ENCODE measurements around the gene GALNT7.

The GALNT7 gene

GRCh38 chr4:173237152-173237551 lies 68.5 kb downstream of the GALNT7 start:
- Histone ChIP-seq H3K14ac (ENCODE audit: low read length) (no peak overlapping the region), H2BK12ac (ENCODE audit: low read length) (no peak overlapping the region), H3K18ac (ENCODE audit: low read length) (no peak overlapping the region), H2AFZ (ENCODE audit: low read length) (no peak overlapping the region), H3K27ac (replicated peaks; ENCODE audit: low read length) (no peak overlapping the region), H3K4me2 (ENCODE audit: insufficient read depth, low read length, poor library complexity, severe bottlenecking) (no peak overlapping the region), H4K8ac (ENCODE audit: low read depth, low read length) (no peak overlapping the region), H3K9ac (ENCODE audit: low read depth, low read length, poor library complexity) (no peak overlapping the region), H3K4me3 (ENCODE audit: low read length in 2 of 2) (no peak overlapping the region), H2BK5ac (ENCODE audit: low read length) (no peak overlapping the region), H3K9me3 (replicated peaks in 1 of 2; ENCODE audit: control insufficient read depth in 2 of 2, insufficient read depth in 1 of 2, low read depth in 1 of 2, low read length in 2 of 2) (peaks cover 2 to 6% of the 10 kb centered on the region in 2 donors), H3K79me1 (ENCODE audit: low read depth, low read length) (peaks cover 3% of the 10 kb centered on the region), H2BK120ac (ENCODE audit: low read depth, low read length) (no peak overlapping the region), H3K27me3 (ENCODE audit: control insufficient read depth in 3 of 3, insufficient read depth in 3 of 3, low read depth in 1 of 3, low read length in 3 of 3) (no peaks in the 10 kb centered on the region), H3K4me1 (ENCODE audit: control insufficient read depth in 2 of 2, insufficient read depth in 1 of 2, low read depth in 1 of 2, low read length in 2 of 2) (peaks cover 0 to 11% of the 10 kb centered on the region in 2 donors), H3K4ac (ENCODE audit: low read length) (no peak overlapping the region), H2AK5ac (ENCODE audit: low read depth, low read length) (no peak overlapping the region), H4K91ac (ENCODE audit: low read depth, low read length, poor library complexity) (no peak overlapping the region), H3K36me3 (replicated peaks in 1 of 2; ENCODE audit: control insufficient read depth in 2 of 2, insufficient read depth in 2 of 2, low read length in 2 of 2) (peaks cover 4 to 12% of the 10 kb centered on the region in 2 donors), H3K23ac (ENCODE audit: low read depth, low read length, poor library complexity) (no peak overlapping the region), H2BK15ac (ENCODE audit: low read length) (no peak overlapping the region)
- no CpG with 5 or more reads among the region's 2 CpGs for WGBS, 2 donors (ENCODE audit: extremely low coverage in 2 of 2, insufficient read length in 2 of 2, insufficient replicate concordance in 1 of 2)
- no peak for DNase-seq (ENCODE audit: low spot score)

GRCh38 chr4:173237762-173238161 lies 69.2 kb downstream of the GALNT7 start:
- H3K27ac ChIP-seq (replicated peaks; ENCODE audit: low read length) = no peak overlapping the region
- no peak overlapping the region for H2AFZ ChIP-seq (ENCODE audit: low read length)
- H2BK15ac ChIP-seq (ENCODE audit: low read length) = no peak overlapping the region
- no peak overlapping the region for H2BK120ac ChIP-seq (ENCODE audit: low read depth, low read length)
- no peak overlapping the region for H3K9ac ChIP-seq (ENCODE audit: low read depth, low read length, poor library complexity)
- H3K27me3 ChIP-seq (ENCODE audit: control insufficient read depth in 3 of 3, insufficient read depth in 3 of 3, low read depth in 1 of 3, low read length in 3 of 3) = no peaks in the 10 kb centered on the region
- H3K4me3 ChIP-seq (ENCODE audit: low read length in 2 of 2) = no peak overlapping the region
- no CpG with 5 or more reads among the region's 2 CpGs for WGBS, 2 donors (ENCODE audit: extremely low coverage in 2 of 2, insufficient read length in 2 of 2, insufficient replicate concordance in 1 of 2)
- H2AK5ac ChIP-seq (ENCODE audit: low read depth, low read length) = no peak overlapping the region
- H3K4me2 ChIP-seq (ENCODE audit: insufficient read depth, low read length, poor library complexity, severe bottlenecking) = no peak overlapping the region
- no peak overlapping the region for H2BK12ac ChIP-seq (ENCODE audit: low read length)
- no peak for DNase-seq (ENCODE audit: low spot score)
- no peak overlapping the region for H3K14ac ChIP-seq (ENCODE audit: low read length)
- H3K36me3 ChIP-seq (replicated peaks in 1 of 2; ENCODE audit: control insufficient read depth in 2 of 2, insufficient read depth in 2 of 2, low read length in 2 of 2) = peaks cover 4 to 10% of the 10 kb centered on the region in 2 donors
- H3K23ac ChIP-seq (ENCODE audit: low read depth, low read length, poor library complexity) = no peak overlapping the region
- no peak overlapping the region for H3K4ac ChIP-seq (ENCODE audit: low read length)
- H2BK5ac ChIP-seq (ENCODE audit: low read length) = no peak overlapping the region
- H3K9me3 ChIP-seq (replicated peaks in 1 of 2; ENCODE audit: control insufficient read depth in 2 of 2, insufficient read depth in 1 of 2, low read depth in 1 of 2, low read length in 2 of 2) = peaks cover 2 to 4% of the 10 kb centered on the region in 2 donors
- H3K4me1 ChIP-seq (ENCODE audit: control insufficient read depth in 2 of 2, insufficient read depth in 1 of 2, low read depth in 1 of 2, low read length in 2 of 2) = peaks cover 2 to 11% of the 10 kb centered on the region in 2 donors
- H4K91ac ChIP-seq (ENCODE audit: low read depth, low read length, poor library complexity) = no peak overlapping the region
- peaks cover 3% of the 10 kb centered on the region for H3K79me1 ChIP-seq (ENCODE audit: low read depth, low read length)
- H4K8ac ChIP-seq (ENCODE audit: low read depth, low read length) = no peak overlapping the region
- no peak overlapping the region for H3K18ac ChIP-seq (ENCODE audit: low read length)

DNA sequence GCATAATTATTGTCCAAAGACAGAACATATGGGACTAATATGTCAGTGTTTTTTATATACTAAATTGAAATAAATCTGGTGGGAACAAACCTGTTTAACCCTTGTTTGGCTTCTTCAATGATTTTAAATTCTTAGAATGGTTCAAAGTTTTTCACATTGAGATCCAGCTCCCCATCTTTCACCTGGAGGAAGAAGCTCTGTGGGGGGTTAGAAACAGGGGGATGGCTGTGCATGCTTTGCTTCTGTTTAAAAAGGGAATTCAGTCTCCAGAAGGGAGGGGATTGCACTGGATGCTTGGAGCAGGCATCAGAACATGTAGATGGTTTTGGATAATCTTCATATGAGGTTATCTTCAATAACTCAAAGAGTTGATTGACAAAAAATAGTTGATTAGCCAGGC lies 72.1 kb downstream of the GALNT7 start:
- no peak overlapping the region for H4K91ac ChIP-seq (ENCODE audit: low read depth, low read length, poor library complexity)
- H3K9ac ChIP-seq (ENCODE audit: low read depth, low read length, poor library complexity) = no peak overlapping the region
- no peak overlapping the region for H3K27ac ChIP-seq (replicated peaks; ENCODE audit: low read length)
- H3K18ac ChIP-seq (ENCODE audit: low read length) = no peak overlapping the region
- no peak overlapping the region for H3K23ac ChIP-seq (ENCODE audit: low read depth, low read length, poor library complexity)
- no peaks in the 10 kb centered on the region for H3K79me1 ChIP-seq (ENCODE audit: low read depth, low read length)
- H2AK5ac ChIP-seq (ENCODE audit: low read depth, low read length) = no peak overlapping the region
- no peak overlapping the region for H3K4ac ChIP-seq (ENCODE audit: low read length)
- no peak overlapping the region for H2BK12ac ChIP-seq (ENCODE audit: low read length)
- H2BK15ac ChIP-seq (ENCODE audit: low read length) = no peak overlapping the region
- peaks cover 2 to 11% of the 10 kb centered on the region in 2 donors for H3K4me1 ChIP-seq (ENCODE audit: control insufficient read depth in 2 of 2, insufficient read depth in 1 of 2, low read depth in 1 of 2, low read length in 2 of 2)
- no peak overlapping the region for H3K4me3 ChIP-seq (ENCODE audit: low read length in 2 of 2)
- no peak overlapping the region for H2BK120ac ChIP-seq (ENCODE audit: low read depth, low read length)
- no peak overlapping the region for H2BK5ac ChIP-seq (ENCODE audit: low read length)
- H3K27me3 ChIP-seq (ENCODE audit: control insufficient read depth in 3 of 3, insufficient read depth in 3 of 3, low read depth in 1 of 3, low read length in 3 of 3) = no peaks in the 10 kb centered on the region
- no peak overlapping the region for H3K14ac ChIP-seq (ENCODE audit: low read length)
- no peak overlapping the region for H2AFZ ChIP-seq (ENCODE audit: low read length)
- DNase-seq (ENCODE audit: low spot score) = no peak
- no peak overlapping the region for H4K8ac ChIP-seq (ENCODE audit: low read depth, low read length)
- no peaks in the 10 kb centered on the region for H3K36me3 ChIP-seq (replicated peaks in 1 of 2; ENCODE audit: control insufficient read depth in 2 of 2, insufficient read depth in 2 of 2, low read length in 2 of 2)
- no peak overlapping the region for H3K4me2 ChIP-seq (ENCODE audit: insufficient read depth, low read length, poor library complexity, severe bottlenecking)
- no peaks in the 10 kb centered on the region for H3K9me3 ChIP-seq (replicated peaks in 1 of 2; ENCODE audit: control insufficient read depth in 2 of 2, insufficient read depth in 1 of 2, low read depth in 1 of 2, low read length in 2 of 2)

DNA sequence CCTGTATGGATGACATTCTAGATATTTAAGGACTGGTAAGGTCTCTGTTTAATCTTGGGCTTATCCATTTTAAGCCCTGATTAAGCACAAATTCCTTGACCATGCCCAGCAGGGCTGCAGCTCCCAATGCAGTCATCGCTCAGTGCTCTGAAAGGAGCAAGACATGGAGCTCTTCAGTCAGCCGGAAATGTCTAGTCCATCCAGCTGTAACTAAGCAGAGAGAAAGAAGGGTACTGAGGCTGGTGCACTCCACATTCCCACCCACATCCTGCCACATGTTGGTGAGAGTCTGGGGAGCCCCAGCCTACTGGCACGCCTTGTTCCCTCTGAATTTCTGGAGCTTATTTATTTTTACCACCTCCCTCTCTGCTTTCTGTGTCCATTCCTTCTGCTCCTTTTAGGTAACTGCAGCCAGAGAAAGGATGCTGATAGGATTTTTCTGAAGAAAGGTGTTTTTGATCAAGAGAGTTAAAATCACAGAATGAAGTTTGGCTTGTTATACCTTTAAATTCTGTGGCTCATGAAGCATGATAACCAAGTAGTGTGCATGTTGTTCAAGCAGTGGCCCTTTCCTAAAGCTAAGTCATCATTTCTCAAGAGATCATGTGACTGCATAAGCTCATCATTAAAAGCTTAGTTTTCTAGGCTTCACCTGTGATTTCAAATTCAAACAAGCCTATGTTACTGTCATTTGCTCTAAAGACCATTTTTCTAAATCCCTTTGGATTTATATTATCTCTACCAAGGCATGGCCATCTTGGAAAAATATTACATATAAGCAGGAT lies 74.0 kb downstream of the GALNT7 start:
- Histone ChIP-seq H2AFZ (ENCODE audit: low read length) (no peak overlapping the region), H3K4me2 (ENCODE audit: insufficient read depth, low read length, poor library complexity, severe bottlenecking) (no peak overlapping the region), H2BK5ac (ENCODE audit: low read length) (no peak overlapping the region), H2BK120ac (ENCODE audit: low read depth, low read length) (no peak overlapping the region), H4K8ac (ENCODE audit: low read depth, low read length) (no peak overlapping the region), H2BK12ac (ENCODE audit: low read length) (no peak overlapping the region), H3K27ac (replicated peaks; ENCODE audit: low read length) (no peak overlapping the region), H2AK5ac (ENCODE audit: low read depth, low read length) (no peak overlapping the region), H3K27me3 (ENCODE audit: control insufficient read depth in 3 of 3, insufficient read depth in 3 of 3, low read depth in 1 of 3, low read length in 3 of 3) (no peaks in the 10 kb centered on the region), H4K91ac (ENCODE audit: low read depth, low read length, poor library complexity) (no peak overlapping the region), H3K9ac (ENCODE audit: low read depth, low read length, poor library complexity) (no peak overlapping the region), H3K36me3 (replicated peaks in 1 of 2; ENCODE audit: control insufficient read depth in 2 of 2, insufficient read depth in 2 of 2, low read length in 2 of 2) (no peaks in the 10 kb centered on the region), H3K9me3 (replicated peaks in 1 of 2; ENCODE audit: control insufficient read depth in 2 of 2, insufficient read depth in 1 of 2, low read depth in 1 of 2, low read length in 2 of 2) (no peaks in the 10 kb centered on the region), H3K23ac (ENCODE audit: low read depth, low read length, poor library complexity) (no peak overlapping the region), H3K14ac (ENCODE audit: low read length) (no peak overlapping the region), H3K79me1 (ENCODE audit: low read depth, low read length) (no peaks in the 10 kb centered on the region), H3K4ac (ENCODE audit: low read length) (no peak overlapping the region), H3K4me3 (ENCODE audit: low read length in 2 of 2) (no peak overlapping the region), H3K18ac (ENCODE audit: low read length) (no peak overlapping the region), H2BK15ac (ENCODE audit: low read length) (no peak overlapping the region), H3K4me1 (ENCODE audit: control insufficient read depth in 2 of 2, insufficient read depth in 1 of 2, low read depth in 1 of 2, low read length in 2 of 2) (peaks cover 4 to 5% of the 10 kb centered on the region in 2 donors)
- no peak for DNase-seq (ENCODE audit: low spot score)
- no CpG with 5 or more reads among the region's 3 CpGs for WGBS, 2 donors (ENCODE audit: extremely low coverage in 2 of 2, insufficient read length in 2 of 2, insufficient replicate concordance in 1 of 2)

Data from neuronal stem cell (in vitro differentiated cells).